Measurements from ENCODE around the gene ZMYM2.

The ZMYM2 gene

GRCh38 chr13:20049558-20050473 is 91.3 kb downstream of the ZMYM2 start:
- DNase-seq = no peak

DNA sequence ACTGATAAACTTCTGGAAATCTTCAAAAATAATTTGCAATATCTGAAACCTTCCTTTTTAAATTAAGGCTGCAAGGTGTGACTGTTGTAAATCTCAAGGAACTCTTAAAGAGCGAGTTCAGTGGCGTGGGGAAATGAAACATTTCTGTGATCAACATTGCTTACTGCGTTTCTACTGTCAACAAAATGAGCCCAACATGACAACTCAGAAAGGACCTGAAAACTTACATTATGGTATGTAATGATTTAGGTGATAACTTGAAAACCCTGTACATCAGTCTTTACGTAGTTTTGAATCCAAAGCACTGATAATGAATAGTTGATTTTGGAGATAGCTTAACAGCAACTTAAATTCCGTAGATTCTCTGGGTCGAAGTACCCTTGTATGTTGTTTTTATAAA is 92.8 kb downstream of the ZMYM2 start:
- no peak for DNase-seq

- no peak for DNase-seq
Measured at GRCh38 chr13:20053016-20053415, 94.5 kb downstream of the ZMYM2 start.

- DNase-seq = no peak
Measured at GRCh38 chr13:20053891-20054290, 95.4 kb downstream of the ZMYM2 start.

DNA sequence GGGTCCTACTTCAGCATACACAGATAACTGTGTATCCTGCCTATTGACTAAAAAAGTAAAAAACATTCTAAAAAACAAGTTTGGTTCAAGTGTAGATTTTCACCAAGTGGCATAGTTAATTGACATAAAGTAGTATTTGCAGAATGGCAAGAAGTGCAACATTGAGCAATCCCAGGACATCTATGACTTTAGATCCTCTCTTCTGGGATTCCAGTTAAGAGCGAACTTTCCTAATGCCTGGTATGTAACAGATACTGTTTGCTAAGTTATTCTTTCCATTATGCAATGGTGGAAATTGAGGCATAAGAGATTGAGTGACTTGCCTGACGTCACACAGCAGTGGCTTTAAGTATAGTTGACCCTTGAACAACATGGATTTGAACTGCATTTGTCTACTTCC is 96.1 kb downstream of the ZMYM2 start:
- DNase-seq = no peak

- no peak for DNase-seq
Measured at GRCh38 chr13:20057214-20057613, 98.7 kb downstream of the ZMYM2 start.

DNA sequence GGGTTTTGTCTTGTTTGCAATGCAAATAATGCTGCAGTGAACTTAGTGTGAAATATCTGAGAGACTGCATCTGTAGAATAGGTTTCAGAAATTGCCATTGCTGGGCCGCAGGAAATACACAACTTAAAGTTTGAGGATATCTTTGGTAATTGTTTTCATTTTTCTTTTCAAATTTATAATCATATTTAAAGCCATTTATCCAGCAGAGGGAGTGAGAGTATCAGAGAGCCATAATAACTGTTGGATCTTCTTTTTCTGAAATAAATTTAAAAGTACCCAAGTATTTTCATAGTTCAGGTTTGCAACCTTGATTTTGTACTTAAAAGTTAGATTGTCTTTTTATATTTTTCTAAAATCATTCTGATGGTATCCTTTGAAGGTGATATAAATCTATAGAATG is 99.4 kb downstream of the ZMYM2 start:
- DNase-seq = no peak

DNA sequence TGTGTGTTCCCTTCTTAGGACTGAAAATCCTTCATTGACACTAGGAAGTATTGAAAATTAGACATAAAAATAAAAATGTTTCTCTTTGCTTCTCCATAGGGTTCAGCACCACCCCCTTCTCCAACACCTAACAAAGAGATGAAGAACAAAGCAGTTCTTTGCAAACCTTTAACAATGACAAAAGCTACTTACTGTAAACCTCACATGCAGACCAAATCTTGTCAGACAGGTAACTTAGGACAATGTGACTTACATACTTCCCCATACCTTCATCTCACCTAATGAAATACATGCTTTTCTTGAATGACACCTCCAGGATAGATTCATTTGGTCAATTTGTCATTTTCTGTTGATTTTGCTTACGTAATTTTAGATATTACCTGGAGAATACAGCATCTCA is 99.9 kb downstream of the ZMYM2 start:
- no peak for DNase-seq

- DNase-seq = no peak
Measured at GRCh38 chr13:20064128-20064527, 105.6 kb downstream of the ZMYM2 start.

DNA sequence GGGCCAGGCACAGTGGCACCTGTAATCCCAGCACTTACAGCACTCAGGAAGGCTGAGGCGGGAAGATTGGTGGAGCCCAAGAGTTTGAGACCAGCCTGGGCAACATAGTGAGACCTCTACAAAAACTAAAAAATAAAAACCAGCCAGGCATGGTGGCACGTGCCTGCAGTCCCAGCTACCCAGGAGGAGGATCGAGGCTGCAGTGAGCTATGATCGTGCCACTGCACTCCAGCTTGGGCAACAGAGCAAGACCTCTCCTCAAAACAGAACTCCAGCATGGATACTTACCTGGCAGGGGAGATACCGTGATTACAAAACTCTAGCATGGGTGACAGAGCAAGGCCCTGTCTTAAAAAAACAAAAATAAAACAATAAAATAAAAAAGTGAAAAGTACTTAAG is 107.0 kb downstream of the ZMYM2 start:
- DNase-seq = no peak

GRCh38 chr13:20069956-20070355 is 111.4 kb downstream of the ZMYM2 start:
- no peak for DNase-seq

GRCh38 chr13:20073775-20074174 is 115.2 kb downstream of the ZMYM2 start:
- no peak for DNase-seq

DNA sequence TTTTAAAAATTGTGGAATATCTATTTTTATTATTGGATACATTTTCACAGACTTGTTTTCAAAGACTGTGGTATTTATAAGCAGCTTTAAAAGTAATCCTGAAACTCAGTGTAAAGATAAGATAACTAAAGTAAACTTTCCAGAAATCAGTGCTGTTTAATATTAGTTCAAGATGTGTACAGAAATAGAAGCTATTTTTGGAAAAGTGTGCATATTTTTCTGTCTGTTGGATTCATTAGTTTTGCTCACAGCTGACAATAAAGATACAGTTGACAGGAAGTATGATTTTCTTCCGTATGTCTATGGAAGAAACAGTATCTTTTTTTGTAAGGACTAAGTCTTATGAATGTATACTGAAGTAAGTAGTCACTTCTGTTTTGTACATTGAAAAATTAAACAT is 116.4 kb downstream of the ZMYM2 start:
- no peak for DNase-seq

DNA sequence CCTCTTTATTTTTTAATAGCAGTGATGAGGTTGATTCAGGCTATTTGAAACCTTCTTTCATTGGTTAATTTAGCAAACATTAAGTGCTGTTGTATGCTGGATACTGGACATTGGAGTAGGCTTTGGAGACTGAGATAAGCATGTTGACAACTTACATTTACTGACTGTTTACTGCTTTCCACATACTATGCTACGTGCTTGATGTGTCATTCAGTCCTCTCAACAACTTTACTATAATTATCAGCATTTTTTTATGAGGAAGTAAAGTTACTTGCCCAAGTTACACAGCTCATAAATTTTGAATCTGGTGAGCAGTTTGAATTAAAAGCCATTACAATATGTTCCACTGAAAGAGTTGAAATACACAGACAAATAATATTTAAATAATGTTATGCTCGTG is 118.6 kb downstream of the ZMYM2 start:
- no peak for DNase-seq

DNA sequence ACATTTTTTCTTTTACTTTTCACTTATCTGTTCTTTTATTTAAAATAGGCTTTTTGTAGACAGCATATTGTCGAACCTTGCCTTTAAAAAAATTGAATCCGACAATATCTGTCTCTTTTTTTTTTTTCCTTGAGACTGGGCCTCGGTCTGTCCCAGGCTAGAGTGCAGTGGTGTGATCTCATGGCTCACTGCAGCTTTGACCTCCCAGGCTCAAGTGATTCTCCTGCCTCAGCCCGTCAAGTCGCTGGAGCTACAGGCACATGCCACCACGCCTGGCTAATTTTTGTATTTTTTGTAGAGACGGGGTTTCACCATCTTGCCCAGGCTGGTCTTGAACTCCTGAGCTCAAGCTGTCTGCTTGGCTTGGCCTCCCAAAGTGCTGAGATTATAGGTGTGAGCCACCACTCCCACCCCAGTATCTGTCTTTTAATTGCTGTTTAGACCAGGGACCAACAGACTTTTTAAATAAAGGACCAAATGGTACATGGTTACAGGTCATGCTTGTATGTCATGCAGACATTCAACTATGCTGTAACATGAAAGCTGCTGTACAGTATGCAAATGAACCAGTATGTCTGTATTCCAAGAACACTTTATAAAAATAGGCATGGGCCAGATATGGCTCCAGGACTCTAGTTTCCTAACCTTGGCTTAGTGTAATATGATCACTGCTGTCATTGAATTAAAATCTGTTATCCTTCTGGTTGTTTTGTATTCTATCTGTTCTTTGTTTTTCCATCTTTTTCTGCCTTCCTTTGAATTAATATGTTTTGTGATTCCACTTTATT is 122.0 kb downstream of the ZMYM2 start:
- no peak for DNase-seq

DNA sequence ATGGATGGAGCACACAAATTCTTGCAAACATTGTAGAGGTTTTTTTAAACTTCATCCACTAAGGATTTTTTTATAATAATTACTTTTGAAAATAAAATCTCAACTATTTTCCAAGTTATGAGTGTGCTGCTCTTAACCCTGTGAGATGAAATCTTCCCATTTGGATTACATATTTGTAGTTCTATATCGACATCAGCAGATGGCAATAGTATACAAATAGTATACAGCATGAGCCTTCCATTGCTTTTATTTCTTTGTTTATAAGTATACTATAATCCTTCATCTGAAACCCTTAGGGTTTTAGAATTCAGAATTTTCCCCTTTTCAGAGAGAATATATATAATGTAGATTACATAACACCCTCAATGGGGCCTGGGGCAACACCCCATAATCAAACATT is 131.8 kb downstream of the ZMYM2 start:
- no peak for DNase-seq

DNA sequence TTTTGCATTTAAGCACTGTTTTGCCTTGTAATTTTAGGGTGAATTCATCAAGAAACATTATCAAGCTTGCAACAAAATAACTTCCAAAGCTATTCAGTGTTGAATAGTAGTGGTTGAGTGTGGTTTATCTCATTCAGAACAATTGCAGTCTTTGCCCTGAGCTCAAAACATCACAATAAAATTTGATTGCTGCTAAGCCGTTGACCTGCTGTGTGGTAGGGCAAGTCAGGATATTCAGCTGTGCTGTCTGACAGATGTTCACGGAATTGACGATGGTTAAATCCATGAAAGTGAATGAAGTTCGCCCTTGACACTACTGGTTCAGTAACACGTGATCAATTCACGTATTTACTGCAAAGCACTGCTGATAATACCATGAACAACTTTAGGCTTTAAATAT is 135.4 kb downstream of the ZMYM2 start:
- DNase-seq = no peak

DNA sequence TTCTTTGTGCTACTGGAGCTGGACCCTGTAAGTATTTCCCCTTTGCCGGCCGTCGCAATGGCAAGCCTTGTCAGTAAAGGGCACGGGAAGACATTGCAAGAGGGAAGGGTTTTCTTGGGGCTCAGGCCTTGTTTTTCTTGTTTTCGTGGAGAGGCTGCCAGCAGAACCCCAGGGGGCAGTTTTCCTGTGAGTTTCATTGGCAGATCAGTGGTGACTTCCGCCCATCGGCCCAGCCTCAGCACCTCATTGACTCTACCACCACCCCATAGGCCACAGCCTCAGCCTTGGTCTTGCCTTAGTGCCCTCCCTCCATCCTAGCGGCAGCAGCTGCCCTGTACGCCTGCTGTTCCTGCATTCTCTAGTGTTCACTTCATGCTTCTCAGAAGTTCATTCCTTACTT is 140.8 kb downstream of the ZMYM2 start:
- no peak for DNase-seq

DNA sequence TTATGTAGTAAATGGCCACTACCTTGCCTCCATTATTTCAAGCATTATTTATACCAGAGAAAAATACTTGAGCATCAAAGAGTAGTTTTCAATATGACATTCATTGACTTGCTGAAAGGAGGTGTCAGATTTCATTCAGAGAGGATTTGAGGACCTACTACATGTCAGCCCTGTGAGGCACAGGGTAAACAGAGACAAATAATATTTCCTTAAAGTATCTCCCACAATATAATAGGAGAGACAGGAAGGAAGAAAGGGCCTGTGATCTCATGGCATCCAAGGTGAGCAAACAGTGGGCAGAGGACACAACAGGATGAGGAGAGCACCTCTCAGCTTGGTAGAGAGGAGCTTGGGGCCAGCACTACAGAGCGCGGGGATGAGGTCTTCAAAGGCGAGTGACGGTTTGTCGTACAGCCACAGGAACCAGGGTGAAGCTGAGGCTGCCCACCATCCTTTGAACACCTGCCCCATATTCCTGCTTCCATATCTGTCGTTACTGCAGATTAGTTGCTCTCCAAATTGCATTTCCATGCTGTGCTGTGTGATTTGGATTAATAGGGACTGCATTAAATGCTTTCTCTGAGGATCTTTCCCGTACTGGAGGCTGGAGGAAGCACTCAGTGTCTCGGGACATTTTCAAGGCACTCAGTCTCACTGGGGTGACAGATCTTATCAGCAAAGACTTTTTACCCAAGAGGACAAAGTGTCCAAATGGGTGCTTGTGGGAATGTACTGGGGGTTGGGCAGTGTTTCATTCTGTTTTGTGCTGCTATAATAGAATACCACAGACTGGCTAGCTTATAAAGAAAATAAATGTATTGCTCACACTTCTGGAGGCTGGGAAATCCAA is 143.2 kb downstream of the ZMYM2 start:
- no peak for DNase-seq

- no peak for DNase-seq
Measured at GRCh38 chr13:20102525-20103180, 144.1 kb downstream of the ZMYM2 start.

- no peak for DNase-seq
Measured at GRCh38 chr13:20105161-20105689, 146.7 kb downstream of the ZMYM2 start.

DNA sequence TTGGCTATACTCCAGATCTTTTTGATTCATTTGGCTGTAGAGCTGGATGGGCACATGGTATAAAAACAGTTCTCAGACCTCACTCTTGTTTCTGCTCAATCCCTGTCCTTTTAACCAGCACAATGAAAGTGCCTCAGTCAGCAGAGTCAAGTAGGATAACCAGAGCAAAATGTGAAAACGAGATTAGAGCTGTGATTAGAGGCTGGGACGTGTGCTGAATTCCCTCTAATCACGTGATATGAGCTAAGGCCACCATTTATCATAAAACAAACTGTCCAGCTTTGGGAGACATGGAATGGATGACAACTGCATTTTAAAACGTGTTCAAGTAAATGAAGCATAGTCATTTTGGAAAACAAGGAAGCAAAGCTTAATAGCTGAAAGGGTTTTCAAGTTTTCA is 148.2 kb downstream of the ZMYM2 start:
- DNase-seq = no peak
